Upper lobe of left lung (tissue), 4 donors: Measurements from ENCODE around the gene CD300LF.

Experiments
- POLR2A ChIP-seq, 4 donors: fragments of 450-650 bp; IDR thresholded peaks; one replicate each; pipeline ENCODE4 v1.5.1; 2016 to 2017; ENCODE audit warnings: antibody characterized with exemption in 4 of 4, mild to moderate bottlenecking in 2 of 4
- POLR2AphosphoS5 ChIP-seq, 2 donors: sonication (generic); formaldehyde crosslinking; IDR thresholded peaks; one replicate each; pipeline ENCODE4 v1.5.1; 2017; ENCODE audit warnings: antibody characterized with exemption in 2 of 2

DNA sequence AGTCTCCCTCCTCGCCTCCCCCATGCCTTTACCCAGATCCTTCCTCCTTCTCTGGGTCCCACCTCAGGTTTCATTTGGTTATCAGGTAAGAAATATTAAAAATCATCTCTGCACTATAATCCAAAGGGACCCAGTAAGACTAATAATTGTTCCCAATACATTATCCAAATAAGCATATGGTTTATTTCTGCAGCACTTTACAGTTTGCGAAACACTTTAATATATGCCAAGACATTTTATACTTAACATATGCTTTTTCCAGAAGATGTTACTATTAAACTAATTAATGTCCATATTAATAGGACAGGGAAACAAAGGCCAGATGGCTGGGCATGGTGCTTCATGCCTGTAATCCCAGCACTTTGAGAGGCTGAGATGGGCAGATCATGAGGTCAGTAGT lies 33.3 kb downstream of the CD300LF start:
- TF ChIP-seq POLR2A (IDR thresholded peaks at IDR 0.05) (no peak), POLR2AphosphoS5 (IDR thresholded peaks at IDR 0.05) (no peak)
